Skin of body (tissue), 2 donors: ENCODE results near the gene ROR1. TPM values are rescaled to one million over a fixed set of nuclear protein-coding genes. Genes with fewer than 3 reads are reported as not detected.

Experiments used
- DNase-seq: peaks from one replicate; lab custom pipeline; 2025; lab: John Stamatoyannopoulos, UW
- total RNA-seq: library from RNA; depleted of rRNA; stranded (reverse); fragments of >200 nt; gene quantifications from one replicate; pipeline ENCODE4 v1.2.3, GENCODE V29; 2014

Gene ROR1
- total RNA-seq, 1 donor from 2014 or later, result 12.5 TPM

DNA sequence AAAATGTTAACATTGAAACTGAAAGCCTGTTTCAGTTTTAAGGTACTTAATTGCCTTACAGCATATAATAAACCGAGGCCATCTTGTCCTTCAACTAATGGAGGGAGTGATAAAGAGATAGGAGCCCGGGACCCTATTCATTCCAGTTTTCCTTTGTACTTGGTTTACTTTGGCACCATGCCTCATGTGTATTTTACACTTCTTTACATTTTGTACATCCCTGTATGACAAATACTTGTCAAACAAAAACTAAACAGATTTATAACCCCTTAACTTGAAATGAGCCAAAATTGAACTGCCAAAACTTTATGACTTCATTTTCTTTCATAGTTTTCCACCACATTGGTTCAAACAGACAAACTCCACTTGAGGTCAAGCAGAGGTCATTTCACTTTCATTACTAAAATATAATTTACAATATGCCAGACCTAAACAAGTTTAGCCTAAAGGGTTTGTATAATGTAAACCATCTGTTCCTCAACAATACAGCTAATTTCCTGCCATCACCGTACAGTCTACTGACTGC is 398.7 kb downstream of the ROR1 start:
- peak; percentile 91 for DNase-seq

DNA sequence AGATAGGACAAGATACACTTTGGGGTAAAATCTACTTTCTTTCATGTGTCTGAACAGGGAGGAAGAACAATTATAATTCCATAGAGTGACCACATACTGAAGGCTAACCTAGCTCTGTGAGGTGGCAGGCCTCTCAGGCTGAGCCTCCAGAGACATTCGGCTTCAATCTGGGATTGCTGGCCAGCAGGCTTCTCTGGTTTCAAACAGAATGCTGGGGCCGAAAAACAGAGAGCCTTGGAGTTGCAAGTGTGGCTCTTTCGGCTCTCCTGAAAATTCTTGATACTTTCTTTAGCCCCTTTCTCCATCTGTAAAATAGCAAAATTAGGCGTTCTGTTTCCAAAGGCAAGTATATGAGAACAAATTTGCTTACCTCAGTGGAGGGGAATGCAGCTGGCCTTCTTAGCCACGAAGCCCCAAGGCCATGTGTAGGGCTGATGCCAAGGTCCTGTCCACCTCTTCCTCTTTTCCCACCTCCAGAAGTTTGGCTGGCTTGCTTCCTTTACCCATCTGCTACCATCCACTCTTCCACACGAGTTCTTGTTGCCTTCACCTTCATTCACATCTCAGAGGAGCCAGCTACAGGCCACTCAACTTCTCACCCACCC is 399.6 kb downstream of the ROR1 start:
- no peak for DNase-seq

DNA sequence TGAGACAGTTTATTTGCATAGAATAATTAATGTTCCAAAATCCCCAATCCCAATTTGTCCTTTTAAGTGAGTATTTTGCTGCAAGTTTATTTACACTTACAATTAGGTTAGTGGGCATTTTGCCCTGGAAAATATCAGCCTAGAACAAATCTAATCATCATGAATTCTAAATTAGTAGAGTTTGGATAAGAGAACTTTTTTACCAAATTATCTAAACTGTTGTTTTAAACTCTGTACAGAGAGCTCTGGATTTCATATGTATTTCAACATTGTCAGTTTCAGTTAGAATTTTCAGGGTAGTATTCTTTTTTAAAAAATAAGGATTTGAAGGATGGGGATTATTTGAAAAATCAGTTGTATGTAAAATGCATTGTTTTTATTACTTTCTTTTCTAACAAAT is 401.8 kb downstream of the ROR1 start:
- DNase-seq, result no peak

DNA sequence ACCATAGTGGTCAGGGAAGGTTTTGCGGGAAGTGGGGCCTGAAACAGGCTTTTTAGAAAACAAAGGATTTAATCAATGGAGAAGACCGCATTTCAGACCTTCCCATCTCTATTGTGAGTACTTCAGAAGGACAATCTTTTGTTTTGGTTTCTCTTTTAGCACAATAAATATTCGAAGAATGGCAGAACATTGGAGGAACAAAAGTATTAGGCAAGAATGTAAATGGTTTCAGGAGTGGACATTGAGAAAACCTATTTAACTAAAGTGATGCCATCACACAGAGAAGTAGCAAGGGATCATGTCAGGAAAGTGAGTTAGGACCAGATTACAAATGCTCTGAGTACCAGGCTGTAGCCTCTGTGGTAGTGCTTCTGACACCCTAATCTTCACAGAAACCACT is 402.8 kb downstream of the ROR1 start:
- DNase-seq, result no peak

DNA sequence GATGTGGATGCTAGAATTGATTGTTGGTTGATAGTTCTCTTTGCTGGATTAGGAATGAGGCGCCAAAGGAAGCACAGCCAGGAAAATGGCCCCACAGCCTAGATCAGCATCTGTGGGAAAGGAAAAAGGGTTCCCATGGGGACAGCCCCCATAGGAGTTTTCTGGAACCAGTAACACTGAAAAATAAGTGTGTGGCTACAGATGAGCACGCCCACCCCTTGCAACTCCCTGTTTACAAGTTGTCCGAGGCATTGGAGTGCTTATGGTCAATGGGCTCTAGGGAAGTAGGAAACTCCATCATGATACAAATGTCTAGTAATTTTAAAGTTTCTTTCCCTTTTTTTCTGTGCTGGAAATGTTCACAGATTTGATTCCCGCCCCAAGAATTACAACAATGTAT is 405.8 kb downstream of the ROR1 start:
- peak; percentile 24 for DNase-seq

DNA sequence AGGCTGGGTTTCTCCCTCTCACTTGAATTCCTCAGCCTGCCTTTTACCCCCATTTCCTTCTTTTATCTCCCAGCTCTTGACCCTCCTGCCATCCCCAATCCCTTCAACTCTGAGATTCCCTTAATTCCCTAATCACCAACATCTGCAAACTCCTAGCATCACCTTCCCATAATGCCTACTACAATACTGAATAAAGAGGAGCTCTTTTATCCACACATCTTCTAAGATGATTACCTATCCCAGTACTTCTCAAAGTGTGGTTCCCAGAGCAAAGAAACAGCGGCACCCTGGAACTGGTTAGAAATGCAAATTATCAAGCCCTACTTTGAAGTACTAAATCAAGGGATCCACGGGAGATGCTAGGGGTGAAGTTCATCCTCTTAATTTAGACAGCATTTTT is 408.4 kb downstream of the ROR1 start:
- DNase-seq, result no peak

DNA sequence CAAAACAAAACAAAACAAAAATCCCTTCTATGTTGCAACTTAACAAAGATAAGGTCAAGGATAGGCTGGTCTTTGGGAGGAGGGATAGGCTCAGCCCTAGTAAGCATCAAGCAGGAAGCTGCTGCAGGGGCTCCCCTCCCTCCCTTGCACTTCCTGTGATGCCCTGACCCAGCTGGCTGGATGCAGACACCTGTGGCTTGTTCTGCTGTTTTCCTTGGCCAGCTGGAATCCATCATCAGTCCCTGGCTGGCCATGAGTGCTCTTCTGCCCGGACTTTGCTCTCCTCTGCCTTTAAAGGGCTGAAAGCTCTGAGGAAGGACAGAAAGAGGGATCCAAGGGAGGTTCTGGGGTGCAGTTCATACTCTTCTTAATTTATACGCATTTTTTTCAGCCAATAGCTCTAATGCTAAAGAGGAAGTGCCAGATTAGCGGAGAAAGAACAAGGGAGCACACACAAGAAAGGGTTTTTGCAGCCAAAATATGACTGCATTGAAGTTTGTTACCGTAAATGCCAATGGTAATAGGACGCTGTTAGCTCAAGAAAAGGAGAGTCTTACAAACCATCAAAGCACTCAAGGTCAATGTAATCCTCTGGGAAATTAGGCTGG is 409.7 kb downstream of the ROR1 start:
- no peak for DNase-seq

DNA sequence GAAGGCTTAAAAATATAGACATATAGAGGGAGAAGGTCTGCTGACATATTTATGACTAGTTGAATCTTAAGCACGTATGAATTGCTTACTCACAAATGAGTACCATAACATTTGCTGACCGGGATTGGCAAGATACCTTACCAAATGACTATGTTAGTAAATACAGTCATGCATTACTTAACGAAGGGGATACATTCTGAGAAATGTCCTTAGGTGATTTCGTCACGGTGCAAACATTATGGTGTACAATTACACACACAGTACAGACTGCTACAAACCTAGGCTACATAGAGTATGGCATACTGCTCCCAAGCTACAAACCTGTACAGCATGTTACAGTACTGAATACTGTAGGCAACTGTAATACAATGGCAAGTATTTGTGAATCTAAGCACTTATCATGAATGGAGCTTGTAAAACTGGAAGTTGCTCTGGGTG is 410.2 kb downstream of the ROR1 start:
- DNase-seq, result peak; percentile 11

DNA sequence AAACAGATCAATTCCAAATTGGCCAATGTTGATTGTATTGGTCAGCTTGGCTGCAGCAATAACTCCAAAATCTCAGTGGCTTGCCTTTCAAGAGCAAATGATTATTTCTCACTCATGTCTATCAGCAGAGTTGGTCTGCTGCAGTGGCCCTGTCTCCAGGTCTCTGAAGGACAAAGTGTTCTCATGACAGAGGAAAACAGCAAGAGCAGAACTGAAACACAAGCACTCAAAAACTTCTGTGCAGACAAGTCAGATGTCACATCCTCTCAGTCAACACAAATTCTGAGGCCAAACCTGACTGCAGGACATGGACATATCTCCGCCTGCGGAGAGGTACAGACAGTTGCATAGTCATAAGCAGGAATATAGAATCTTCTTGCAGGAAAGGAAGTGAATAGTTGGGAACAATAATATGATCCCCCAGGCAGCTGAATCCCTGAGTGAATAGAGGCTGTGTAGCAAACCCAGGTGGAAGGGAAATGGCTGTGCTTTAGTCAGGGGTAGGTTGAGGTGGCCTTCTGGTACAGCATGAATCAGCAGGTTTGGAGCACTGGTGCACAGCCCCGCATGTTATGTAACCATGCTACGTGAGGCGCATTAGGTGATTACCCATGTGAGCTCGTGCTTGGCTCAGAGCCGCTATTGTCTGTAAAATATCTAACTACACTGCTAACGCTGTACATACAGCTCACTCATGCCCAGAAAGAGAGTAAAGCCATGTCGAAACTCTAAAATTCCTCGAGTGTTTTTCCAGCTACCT is 412.5 kb downstream of the ROR1 start:
- no peak for DNase-seq

DNA sequence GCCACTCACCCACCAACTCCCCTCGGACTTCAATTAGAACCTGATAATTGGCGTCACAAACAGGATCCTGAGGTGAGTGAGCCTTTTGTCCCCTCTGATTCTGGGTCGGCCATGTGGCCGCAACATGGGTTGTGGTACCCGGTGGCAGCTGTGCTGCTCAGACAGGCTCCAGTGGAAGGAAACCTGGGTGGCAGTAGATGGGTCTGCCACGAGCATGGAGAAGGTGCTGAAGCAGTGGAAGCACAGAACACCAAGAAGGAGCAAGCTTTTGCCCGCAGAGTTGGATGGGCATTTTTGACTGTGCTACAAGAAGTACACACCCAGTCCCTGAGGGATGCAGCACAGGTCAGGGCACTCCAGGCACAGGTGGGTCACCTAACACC is 413.1 kb downstream of the ROR1 start:
- DNase-seq, result no peak

DNA sequence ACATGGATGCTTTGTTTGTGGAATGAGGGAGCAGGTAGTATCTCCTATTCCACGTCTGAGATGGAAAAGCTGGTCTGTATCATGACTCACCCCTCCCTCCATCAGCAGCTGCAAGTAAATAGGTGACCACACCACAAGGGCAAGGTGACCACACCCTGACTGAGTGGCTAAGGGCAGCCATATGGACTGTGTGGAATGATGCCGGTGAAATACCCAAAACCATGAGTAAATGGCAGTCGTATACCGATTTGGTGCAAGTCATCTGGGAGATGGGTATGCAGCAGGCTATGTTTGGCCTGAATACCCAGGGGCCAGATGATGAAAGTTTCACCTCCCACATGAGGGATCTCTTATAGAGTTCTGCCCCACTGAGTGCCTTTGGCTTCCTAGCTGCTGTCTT is 413.8 kb downstream of the ROR1 start:
- DNase-seq, result no peak

DNA sequence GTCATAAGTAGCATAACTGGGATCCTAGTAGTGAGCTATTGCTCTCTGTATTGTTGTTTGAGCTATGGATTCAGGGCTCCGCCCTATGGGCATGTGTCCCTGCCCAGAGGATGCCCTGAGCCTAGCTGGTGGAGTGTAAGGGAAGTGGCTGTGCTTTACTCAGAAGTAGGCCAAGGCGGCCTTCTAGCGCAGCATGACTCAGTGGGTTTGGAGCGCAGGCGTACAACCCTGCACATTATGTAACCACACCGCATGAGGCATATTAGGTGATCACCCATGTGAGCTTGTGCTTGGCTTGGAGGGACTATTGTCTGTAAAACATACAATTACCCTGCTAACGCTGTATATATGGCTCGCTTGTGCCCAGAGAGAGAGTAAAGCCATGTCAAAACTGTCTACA is 418.5 kb downstream of the ROR1 start:
- DNase-seq, result no peak

DNA sequence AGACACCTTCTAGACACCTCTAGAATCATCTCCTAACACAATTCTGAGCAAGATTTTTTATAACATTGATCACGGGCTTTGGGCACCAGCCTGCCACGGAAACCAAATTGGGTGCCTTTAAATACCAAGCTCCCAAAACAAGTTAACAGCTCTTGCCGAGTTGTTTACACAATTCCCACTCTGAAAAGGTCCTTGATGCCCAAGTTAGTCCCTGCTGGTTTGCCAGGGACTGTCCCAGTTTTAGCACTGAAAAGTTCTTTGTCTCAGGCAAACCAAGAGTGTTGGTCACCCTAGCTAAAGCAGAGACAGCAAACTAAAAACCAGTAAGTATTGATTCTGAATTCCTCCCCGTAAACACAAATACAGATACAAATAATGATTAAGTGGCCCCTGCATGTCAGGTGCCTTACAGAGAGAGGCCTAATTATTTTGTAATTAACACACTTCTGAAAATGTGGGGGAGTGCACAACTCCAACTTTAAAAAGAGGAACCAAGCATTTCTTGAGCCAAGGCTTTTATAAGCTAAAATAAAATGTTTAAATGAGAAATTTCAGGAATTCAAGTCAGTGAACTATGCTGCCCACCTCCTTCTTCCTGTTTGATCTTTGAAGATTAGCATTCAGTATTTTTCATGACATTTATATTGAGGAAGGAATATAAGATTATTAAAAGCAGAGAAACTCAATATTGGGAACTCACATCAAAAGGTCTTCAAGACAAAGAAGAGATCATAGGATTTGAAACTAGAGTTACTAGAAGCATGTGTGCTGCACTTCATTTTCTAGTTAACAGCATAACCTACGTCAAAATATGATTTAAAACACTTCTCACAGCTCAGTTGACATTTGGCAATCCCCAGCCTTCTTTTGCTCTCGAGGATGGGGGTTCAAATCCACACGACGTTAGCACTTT is 420.6 kb downstream of the ROR1 start:
- no peak for DNase-seq

DNA sequence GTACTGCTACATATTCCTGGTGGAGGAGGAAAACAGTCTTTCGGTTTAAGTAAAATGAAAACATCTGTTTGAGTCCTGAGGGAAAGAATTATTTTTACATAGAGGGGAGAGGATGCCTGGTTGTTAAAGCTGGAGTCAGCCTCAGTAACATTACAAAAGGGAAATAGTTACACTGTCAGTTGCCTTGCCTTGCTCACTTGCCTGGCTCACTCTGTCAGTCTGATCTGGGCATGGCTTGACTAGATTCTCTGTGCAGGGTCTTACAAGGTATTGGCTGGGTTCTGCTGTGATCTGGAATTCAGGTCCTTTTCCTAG is 421.2 kb downstream of the ROR1 start:
- DNase-seq, result peak; percentile 54

DNA sequence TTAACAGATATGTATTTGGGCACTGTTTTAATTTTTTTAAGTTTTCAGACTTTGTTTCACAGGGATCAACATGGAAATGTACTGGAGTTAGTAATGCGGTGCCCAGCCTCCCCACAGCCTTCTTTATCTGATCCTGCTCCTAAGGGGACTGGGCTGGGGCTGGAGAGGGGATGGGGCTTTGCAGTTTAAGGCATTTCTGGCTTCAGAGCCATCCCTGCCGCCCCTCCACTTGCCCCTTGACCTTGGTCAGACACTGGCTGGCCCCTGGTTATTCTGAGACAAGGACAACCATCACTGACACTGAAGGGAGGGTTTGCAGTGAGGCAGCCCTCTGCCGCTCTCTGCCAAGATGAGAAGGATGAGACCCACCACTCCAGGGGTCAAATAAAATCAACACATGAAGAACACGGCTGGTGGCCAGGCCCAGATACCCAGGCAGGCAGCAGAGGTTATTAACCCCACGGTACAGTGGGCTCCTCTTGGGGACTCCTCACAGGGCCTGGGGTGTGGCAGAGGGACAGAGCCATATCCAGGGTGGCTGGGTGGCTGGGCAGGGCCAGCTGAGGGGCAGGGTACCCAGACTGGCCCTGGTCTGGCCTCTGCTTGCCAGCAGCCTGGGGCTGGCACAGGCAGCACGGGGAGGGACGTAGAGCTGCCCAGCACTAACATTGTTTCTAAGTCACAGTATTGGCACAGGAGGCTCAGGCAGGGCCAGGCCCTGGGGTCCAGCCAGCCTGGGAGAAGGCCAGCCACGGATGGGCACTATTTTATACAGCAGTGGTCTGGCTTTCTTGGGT is 422.5 kb downstream of the ROR1 start:
- no peak for DNase-seq

DNA sequence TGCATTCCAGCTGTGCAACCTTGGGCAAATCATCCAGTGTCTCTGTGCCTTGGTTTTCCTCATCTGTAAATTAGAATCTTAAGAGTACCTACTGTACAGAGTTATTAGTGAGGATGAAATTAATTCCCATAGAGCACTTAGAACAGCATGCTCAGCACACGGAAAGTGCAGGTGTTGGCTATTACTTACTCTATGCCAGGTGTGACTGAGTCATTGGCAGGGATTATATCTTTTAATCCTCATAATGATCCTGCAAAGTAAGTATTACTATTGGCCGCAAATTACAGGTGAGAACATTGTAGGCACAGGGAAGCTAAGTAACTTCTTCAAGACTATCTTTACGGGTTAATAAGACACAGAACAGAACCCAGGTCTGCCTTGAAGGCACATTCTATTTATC is 423.3 kb downstream of the ROR1 start:
- DNase-seq, result no peak

DNA sequence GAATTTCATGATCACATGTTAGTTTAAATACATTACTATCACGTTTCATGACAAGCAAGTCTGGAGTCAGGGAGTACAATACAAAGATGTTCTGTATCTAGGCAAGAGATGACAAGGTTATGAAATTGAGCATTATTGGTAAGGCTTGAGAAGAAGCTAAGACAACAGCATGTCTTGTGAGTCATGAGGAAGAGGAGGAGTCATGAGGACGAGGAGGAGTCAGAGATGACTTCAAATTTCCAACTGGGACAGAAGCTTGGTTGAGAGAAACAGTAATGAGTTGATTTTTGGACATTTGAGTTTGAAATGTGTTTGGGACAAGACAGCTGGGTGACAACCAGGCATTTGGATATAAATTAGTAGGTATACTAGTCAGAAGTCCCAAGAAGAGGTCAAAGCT is 425.3 kb downstream of the ROR1 start:
- no peak for DNase-seq

DNA sequence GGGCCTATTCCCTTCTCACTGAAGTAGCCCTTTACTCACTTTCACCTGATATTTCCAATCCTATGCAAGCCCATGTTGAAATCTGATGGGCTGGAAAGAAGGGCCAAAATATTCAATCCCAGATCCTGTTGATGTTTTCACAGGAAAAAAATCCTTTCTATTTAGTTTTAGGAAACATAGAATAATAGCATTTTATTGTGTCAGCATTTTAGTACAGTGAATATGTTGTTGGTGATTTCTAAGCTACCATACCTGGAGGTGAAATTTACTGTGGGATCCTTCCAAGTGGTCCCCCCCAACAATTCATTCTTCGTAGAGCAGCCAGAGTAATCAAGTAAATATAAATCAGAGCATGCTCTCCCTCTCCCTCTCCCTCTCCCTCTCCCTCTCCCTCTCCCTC is 426.2 kb downstream of the ROR1 start:
- no peak for DNase-seq

DNA sequence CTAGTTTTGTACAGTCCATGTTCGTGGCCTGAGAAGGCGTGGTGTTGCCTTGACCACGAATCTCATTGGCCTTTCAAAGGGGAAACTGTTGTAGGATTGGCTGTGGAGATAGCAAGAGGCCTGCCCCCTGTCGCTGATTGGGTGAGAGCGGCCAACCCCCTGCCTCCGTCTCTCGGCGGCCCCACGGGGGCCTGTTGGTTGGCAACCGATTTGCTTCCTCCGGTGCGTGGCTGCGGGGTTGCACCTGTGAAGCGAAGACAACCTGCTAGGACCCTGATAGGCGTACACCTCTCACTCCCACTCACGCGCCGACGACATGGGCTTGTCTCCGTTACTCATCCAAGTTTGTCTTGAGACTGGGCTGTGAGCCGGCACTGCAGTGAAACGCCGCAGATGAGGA is 429.6 kb downstream of the ROR1 start, which contains the start of gene UBE2U:
UBE2U (plus strand) TSS at position 204 of the 400 bp plus-strand sequence. CDS start 428 bp downstream, outside the sequence.
- DNase-seq, result no peak

DNA sequence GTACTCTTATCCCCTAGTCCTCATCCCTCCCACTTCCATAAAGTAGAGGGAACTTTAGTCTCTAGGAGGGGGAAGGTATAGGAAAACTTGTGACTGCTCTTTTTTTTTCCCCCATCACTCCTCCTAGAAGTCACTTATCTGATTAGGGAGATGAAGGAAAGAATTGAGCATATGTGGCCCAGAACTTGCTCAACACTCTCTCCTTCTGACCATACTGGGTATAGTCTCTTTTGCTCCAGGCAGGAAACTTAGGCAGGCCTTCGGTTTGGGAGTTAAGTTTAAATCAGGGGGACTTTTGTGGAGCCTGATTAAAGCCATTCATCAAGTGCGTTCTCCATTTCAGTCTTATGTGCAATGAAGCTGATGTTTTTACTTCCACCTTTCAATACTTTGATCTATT is 435.4 kb downstream of the ROR1 start:
- no peak for DNase-seq

DNA sequence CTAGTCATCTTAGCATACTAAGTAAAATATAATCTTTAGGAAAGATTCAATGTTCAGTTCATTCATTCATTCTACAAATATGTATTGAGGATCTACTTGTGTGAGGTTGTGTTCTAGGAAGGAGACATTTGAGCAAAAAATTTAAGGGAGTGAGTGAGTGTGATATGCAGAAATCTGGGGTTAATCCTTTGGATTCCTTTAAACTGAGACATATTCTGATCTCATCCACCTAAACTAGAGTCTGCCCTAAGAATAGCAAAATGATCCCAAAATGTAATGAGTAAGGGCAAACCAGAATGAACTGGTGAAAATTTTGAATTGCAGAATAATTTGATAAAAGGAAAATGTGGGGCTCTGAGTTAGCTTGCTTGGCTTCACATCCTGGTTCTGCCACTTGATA is 438.2 kb downstream of the ROR1 start:
- no peak for DNase-seq
